Activated CD8-positive, alpha-beta T cell treated with anti-CD3 and anti-CD28 coated beads, Interleukin-2, amount 10 ng/mL, durations not matched to agents 7 days and 5 days (primary cell): ENCODE results near the gene TET3. TPM values are rescaled to one million over a fixed set of nuclear protein-coding genes. Genes with fewer than 3 reads are reported as not detected.

Experiments
- ATAC-seq: fragments of 150-1000 bp; cut with Tn5 transposase; one replicate; pipeline ENCODE4 v1.10.0; 2021; ENCODE audit warnings: moderate library complexity
- CTCF ChIA-PET: fragments of 350-600 bp; sonication (Branson Sonifier 250); formaldehyde crosslinking; loops from one replicate; lab custom pipeline; 2021; ENCODE audit warnings: antibody characterized with exemption; lab: Charles Lee
- POLR2A ChIA-PET: fragments of 350-600 bp; sonication (Branson Sonifier 250); formaldehyde crosslinking; loops from one replicate; lab custom pipeline; 2021; ENCODE audit warnings: antibody characterized with exemption; lab: Charles Lee
- DNase-seq: peaks from one replicate; pipeline ENCODE4 v3.0.0-alpha.2; 2020
- H3K27ac Mint-ChIP-seq: one replicate; pipeline ENCODE4 v1.8.0; 2021; ENCODE audit warnings: mild to moderate bottlenecking, mixed read lengths
- H3K27me3 Mint-ChIP-seq: one replicate; pipeline ENCODE4 v1.8.0; 2021; ENCODE audit warnings: low read depth, mixed read lengths
- H3K36me3 Mint-ChIP-seq: one replicate; pipeline ENCODE4 v1.8.0; 2021; ENCODE audit warnings: low read depth, mixed read lengths
- H3K4me1 Mint-ChIP-seq: one replicate; pipeline ENCODE4 v1.8.0; 2021; ENCODE audit warnings: low read depth, mixed read lengths
- H3K4me3 Mint-ChIP-seq: one replicate; pipeline ENCODE4 v1.8.0; 2021; ENCODE audit warnings: mild to moderate bottlenecking, mixed read lengths
- H3K9me3 Mint-ChIP-seq: one replicate; pipeline ENCODE4 v1.8.0; 2022; ENCODE audit warnings: mixed read lengths; ENCODE audit not compliant: insufficient read depth
- total RNA-seq, 2 experiments: library from RNA; stranded (reverse); gene quantifications; one replicate each; pipeline ENCODE4 v1.2.3, GENCODE V29; 2021

Gene TET3
- total RNA-seq, 2 experiments from 2014 or later, result 20.4 to 20.9 TPM

- ATAC-seq (no peak), DNase-seq (no peak)
- CTCF ChIA-PET, result no interaction called here
- peaks cover 4% of the 10 kb centered on the region for H3K9me3 Mint-ChIP-seq
- H3K4me1 Mint-ChIP-seq, result peaks cover 55% of the 10 kb centered on the region
- H3K27me3 Mint-ChIP-seq, result no peaks in the 10 kb centered on the region
- POLR2A ChIA-PET, result interaction anchor here (1.0 kb wide), 1 partner anchor 9 kb away, joined by 3 read pairs; no protein-coding TSS in a partner anchor
- peaks cover 11% of the 10 kb centered on the region for H3K36me3 Mint-ChIP-seq
- H3K27ac Mint-ChIP-seq, result no peak overlapping the region
- no peak overlapping the region for H3K4me3 Mint-ChIP-seq
These were observed 39.5 kb downstream of the TET3 start for GRCh38 chr2:74024216-74024615.

GRCh38 chr2:74025971-74026612 is 41.4 kb downstream of the TET3 start:
- DNase-seq (no peak), ATAC-seq (peak; percentile 65)
- peaks cover 70% of the 10 kb centered on the region for H3K4me1 Mint-ChIP-seq
- H3K36me3 Mint-ChIP-seq, result peaks cover 15% of the 10 kb centered on the region
- peaks cover 4% of the 10 kb centered on the region for H3K9me3 Mint-ChIP-seq
- ChIA-PET CTCF (interaction anchor here (0.6 to 1.7 kb wide), 4 partner anchors 9 to 118 kb away, joined by 3 to 4 read pairs (median 3); no protein-coding TSS in a partner anchor), POLR2A (interaction anchor here (0.9 kb wide), 1 partner anchor 8 kb away, joined by 6 read pairs; no protein-coding TSS in a partner anchor)
- no peaks in the 10 kb centered on the region for H3K27me3 Mint-ChIP-seq
- peak overlapping the region; percentile 81 for H3K27ac Mint-ChIP-seq
- no peak overlapping the region for H3K4me3 Mint-ChIP-seq

GRCh38 chr2:74026687-74027241 is 42.1 kb downstream of the TET3 start:
- no peaks in the 10 kb centered on the region for H3K27me3 Mint-ChIP-seq
- peaks cover 4% of the 10 kb centered on the region for H3K9me3 Mint-ChIP-seq
- H3K27ac Mint-ChIP-seq, result peak overlapping the region; percentile 83
- ATAC-seq (peak; percentile 23), DNase-seq (no peak)
- POLR2A ChIA-PET, result interaction anchor here (0.9 kb wide), 1 partner anchor 8 kb away, joined by 6 read pairs; no protein-coding TSS in a partner anchor
- CTCF ChIA-PET, result interaction anchor here (0.6 to 1.7 kb wide), 4 partner anchors 9 to 119 kb away, joined by 3 to 4 read pairs (median 3); no protein-coding TSS in a partner anchor
- H3K4me1 Mint-ChIP-seq, result peaks cover 71% of the 10 kb centered on the region
- peak overlapping the region; percentile 47 for H3K4me3 Mint-ChIP-seq
- peaks cover 13% of the 10 kb centered on the region for H3K36me3 Mint-ChIP-seq

- ATAC-seq, result no peak
These were observed 42.8 kb downstream of the TET3 start for GRCh38 chr2:74027496-74027895.

GRCh38 chr2:74028290-74028689 is 43.6 kb downstream of the TET3 start:
- peaks cover 13% of the 10 kb centered on the region for H3K36me3 Mint-ChIP-seq
- DNase-seq (no peak), ATAC-seq (no peak)
- H3K4me1 Mint-ChIP-seq, result peaks cover 80% of the 10 kb centered on the region
- H3K4me3 Mint-ChIP-seq, result no peak overlapping the region
- H3K27me3 Mint-ChIP-seq, result no peaks in the 10 kb centered on the region
- CTCF ChIA-PET, result no interaction called here
- H3K27ac Mint-ChIP-seq, result no peak overlapping the region
- H3K9me3 Mint-ChIP-seq, result peaks cover 4% of the 10 kb centered on the region
- POLR2A ChIA-PET, result no interaction called here

More at GRCh38 chr2:74027496-74027895, 42.8 kb downstream of the TET3 start:
- H3K4me1 Mint-ChIP-seq, result peaks cover 72% of the 10 kb centered on the region
- POLR2A ChIA-PET, result no interaction called here
- DNase-seq, result no peak
- peaks cover 13% of the 10 kb centered on the region for H3K36me3 Mint-ChIP-seq
- no peaks in the 10 kb centered on the region for H3K27me3 Mint-ChIP-seq
- H3K4me3 Mint-ChIP-seq, result no peak overlapping the region
- CTCF ChIA-PET, result no interaction called here
- no peak overlapping the region for H3K27ac Mint-ChIP-seq
- peaks cover 4% of the 10 kb centered on the region for H3K9me3 Mint-ChIP-seq

- no peaks in the 10 kb centered on the region for H3K27me3 Mint-ChIP-seq
- H3K9me3 Mint-ChIP-seq, result peaks cover 4% of the 10 kb centered on the region
- peaks cover 84% of the 10 kb centered on the region for H3K4me1 Mint-ChIP-seq
- no peak for DNase-seq
- ChIA-PET POLR2A (no interaction called here), CTCF (interaction anchor here (0.6 to 1.8 kb wide), 2 partner anchors 31 to 42 kb away, joined by 3 to 4 read pairs; no protein-coding TSS in a partner anchor)
- no peak for ATAC-seq
- no peak overlapping the region for H3K27ac Mint-ChIP-seq
- H3K4me3 Mint-ChIP-seq, result no peak overlapping the region
- H3K36me3 Mint-ChIP-seq, result peaks cover 13% of the 10 kb centered on the region
These were observed 44.0 kb downstream of the TET3 start for GRCh38 chr2:74028741-74029140.

GRCh38 chr2:74029714-74030397 is 45.1 kb downstream of the TET3 start:
- no peak for DNase-seq
- Mint-ChIP-seq H3K4me3 (no peak overlapping the region), H3K9me3 (peaks cover 4% of the 10 kb centered on the region), H3K27ac (no peak overlapping the region), H3K36me3 (peaks cover 16% of the 10 kb centered on the region), H3K27me3 (no peaks in the 10 kb centered on the region), H3K4me1 (peaks cover 80% of the 10 kb centered on the region)
- POLR2A ChIA-PET, result no interaction called here
- CTCF ChIA-PET, result interaction anchor here (1.1 to 1.8 kb wide), 4 partner anchors 34 to 203 kb away, joined by 3 to 4 read pairs (median 4); no protein-coding TSS in a partner anchor
- ATAC-seq, result no peak

- ChIA-PET CTCF (interaction anchor here (1.3 to 1.4 kb wide), 3 partner anchors 89 to 207 kb away, joined by 3 to 4 read pairs (median 4); no protein-coding TSS in a partner anchor), POLR2A (interaction anchor here (1.2 to 2.0 kb wide), 2 partner anchors 10 to 46 kb away, joined by 5 to 9 read pairs; partner anchors contain the start of gene TET3)
- Mint-ChIP-seq H3K36me3 (peaks cover 16% of the 10 kb centered on the region), H3K4me3 (peak overlapping the region; percentile 72), H3K9me3 (peaks cover 4% of the 10 kb centered on the region), H3K27ac (peak overlapping the region; percentile 95), H3K27me3 (no peaks in the 10 kb centered on the region), H3K4me1 (peaks cover 76% of the 10 kb centered on the region)
- ATAC-seq (no peak), DNase-seq (no peak)
These were observed 46.5 kb downstream of the TET3 start for GRCh38 chr2:74031221-74031620.

- H3K4me3 Mint-ChIP-seq, result peak overlapping the region; percentile 72
- peaks cover 4% of the 10 kb centered on the region for H3K9me3 Mint-ChIP-seq
- H3K4me1 Mint-ChIP-seq, result peaks cover 78% of the 10 kb centered on the region
- DNase-seq, result no peak
- ATAC-seq, result no peak
- POLR2A ChIA-PET, result interaction anchor here (1.0 to 2.0 kb wide), 7 partner anchors 10 to 204 kb away, joined by 3 to 9 read pairs (median 5); partner anchors contain the start of gene TET3
- peaks cover 16% of the 10 kb centered on the region for H3K36me3 Mint-ChIP-seq
- H3K27me3 Mint-ChIP-seq, result no peaks in the 10 kb centered on the region
- CTCF ChIA-PET, result interaction anchor here (1.4 to 2.0 kb wide), 5 partner anchors 13 to 207 kb away, joined by 3 to 9 read pairs (median 4); no protein-coding TSS in a partner anchor
- peak overlapping the region; percentile 95 for H3K27ac Mint-ChIP-seq
These were observed 47.2 kb downstream of the TET3 start for GRCh38 chr2:74031959-74032287.

GRCh38 chr2:74033375-74033774 is 48.7 kb downstream of the TET3 start:
- H3K4me3 Mint-ChIP-seq, result peak overlapping the region; percentile 72
- ATAC-seq (no peak), DNase-seq (no peak)
- peaks cover 80% of the 10 kb centered on the region for H3K4me1 Mint-ChIP-seq
- no peaks in the 10 kb centered on the region for H3K27me3 Mint-ChIP-seq
- H3K27ac Mint-ChIP-seq, result no peak overlapping the region
- H3K9me3 Mint-ChIP-seq, result no peaks in the 10 kb centered on the region
- peaks cover 9% of the 10 kb centered on the region for H3K36me3 Mint-ChIP-seq
- POLR2A ChIA-PET, result interaction anchor here (1.5 kb wide), 1 partner anchor 20 kb away, joined by 6 read pairs; no protein-coding TSS in a partner anchor
- CTCF ChIA-PET, result interaction anchor here (1.0 to 2.0 kb wide), 2 partner anchors 112 to 206 kb away, joined by 3 to 9 read pairs; no protein-coding TSS in a partner anchor
